ENCODE data around the gene HPCAL4.
A peak's percentile ranks its signal among the peaks of the same experiment; 100 is the strongest.

The HPCAL4 gene

DNA sequence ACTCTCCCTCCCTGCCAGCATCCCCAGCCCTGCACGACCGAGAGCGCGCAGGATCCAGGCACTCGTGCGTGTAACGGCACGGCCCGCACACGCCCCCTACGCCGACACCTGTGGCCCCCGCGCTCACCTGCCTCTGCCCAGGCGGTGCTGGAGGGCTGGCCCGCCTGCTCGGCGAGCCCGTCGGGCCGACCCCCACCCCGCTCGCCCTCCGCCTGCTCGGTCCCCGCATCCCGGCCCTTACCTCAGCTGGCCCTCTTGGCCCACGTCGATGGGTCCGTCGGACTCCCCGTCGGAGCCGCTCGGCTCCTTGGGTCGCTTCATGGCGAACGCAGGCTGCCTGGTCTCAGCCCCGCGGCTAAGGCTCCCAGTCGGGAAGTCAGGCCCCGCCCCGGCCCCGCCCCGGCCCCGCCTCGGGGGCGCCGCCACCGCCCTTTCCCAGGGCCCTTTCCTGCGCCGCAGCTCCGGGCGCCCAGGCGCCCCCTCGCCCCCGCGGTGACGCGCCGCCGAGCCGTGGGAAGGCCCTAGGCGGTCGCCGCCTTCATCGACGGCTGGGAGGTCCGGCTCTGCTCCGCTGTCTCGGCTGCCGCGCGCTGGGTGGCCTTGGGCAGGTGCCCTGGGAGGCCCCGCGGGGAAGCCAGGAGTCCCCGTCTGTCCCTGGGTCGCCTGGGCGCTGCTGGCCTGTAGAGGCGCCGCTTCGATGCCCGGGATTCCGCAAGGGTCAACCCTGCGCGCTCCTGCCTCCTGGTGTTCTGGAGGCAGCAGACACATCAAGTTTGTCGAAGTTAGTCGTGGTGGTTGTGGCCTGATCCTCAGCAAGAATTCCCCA is 51.7 kb downstream of the HPCAL4 start, which contains the start of gene HEYL:
Gene HEYL (minus strand): TSS at position 339 of the 826 bp plus-strand sequence. CDS start 18 bp downstream, at position 321.
- peak; percentile 79 for ATAC-seq
- H3K4me1 Mint-ChIP-seq, result no peaks in the 10 kb centered on the region
- H3K27me3 Mint-ChIP-seq, result peaks cover 36% of the 10 kb centered on the region
- H3K36me3 Mint-ChIP-seq, result no peaks in the 10 kb centered on the region
- H3K27ac Mint-ChIP-seq, result no peak within 1 kb of the TSS
- H3K9me3 Mint-ChIP-seq, result peaks cover 2% of the 10 kb centered on the region
- peak within 1 kb of the TSS; percentile 53 for H3K4me3 Mint-ChIP-seq

DNA sequence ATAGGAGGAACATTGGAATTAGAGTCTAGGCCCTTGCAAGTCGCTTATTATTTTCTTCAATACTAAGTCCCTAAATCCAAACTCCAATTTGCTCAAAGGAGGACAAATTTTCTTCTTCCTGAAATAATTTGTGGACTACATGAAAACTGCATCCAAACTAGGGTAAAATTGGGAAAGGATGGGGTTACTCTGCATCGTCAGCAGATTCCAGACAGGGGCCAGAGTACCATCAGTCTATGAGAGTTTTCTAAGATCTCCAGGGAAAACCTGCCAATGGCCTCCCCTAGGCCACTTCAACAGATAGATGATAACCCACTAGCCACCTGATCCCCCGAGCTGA is 52.3 kb downstream of the HPCAL4 start:
- Mint-ChIP-seq H3K27ac (no peak overlapping the region), H3K4me1 (no peaks in the 10 kb centered on the region), H3K27me3 (peaks cover 42% of the 10 kb centered on the region)

DNA sequence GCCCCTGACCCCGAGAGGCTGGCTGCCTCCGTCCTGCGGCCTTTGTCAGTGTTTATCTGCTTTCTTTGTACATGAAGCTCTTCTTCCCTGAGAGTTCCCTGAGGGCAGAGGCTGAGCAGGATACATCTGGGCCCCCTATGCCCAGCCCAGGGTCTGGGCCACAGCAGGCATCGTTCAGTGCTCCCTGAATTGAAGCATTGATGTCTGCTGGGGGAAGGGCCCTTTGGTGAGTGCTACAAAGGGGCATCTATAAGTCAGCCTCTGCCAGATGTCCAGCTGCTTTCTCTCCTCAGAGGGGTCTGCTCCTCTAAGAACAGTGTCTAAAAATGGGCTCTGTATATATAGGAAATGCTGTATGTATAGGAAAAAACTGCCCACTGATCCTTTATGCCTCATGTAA is 53.9 kb downstream of the HPCAL4 start:
- Mint-ChIP-seq H3K36me3 (no peaks in the 10 kb centered on the region), H3K9me3 (no peaks in the 10 kb centered on the region), H3K27me3 (peaks cover 50% of the 10 kb centered on the region), H3K4me3 (no peak overlapping the region), H3K27ac (no peak overlapping the region), H3K4me1 (no peaks in the 10 kb centered on the region)
- ATAC-seq, result no peak

More for the DNA sequence above, 52.3 kb downstream of the HPCAL4 start:
- Mint-ChIP-seq H3K36me3 (no peaks in the 10 kb centered on the region), H3K9me3 (peaks cover 2% of the 10 kb centered on the region), H3K4me3 (peak overlapping the region; percentile 32)
- ATAC-seq, result no peak

DNA sequence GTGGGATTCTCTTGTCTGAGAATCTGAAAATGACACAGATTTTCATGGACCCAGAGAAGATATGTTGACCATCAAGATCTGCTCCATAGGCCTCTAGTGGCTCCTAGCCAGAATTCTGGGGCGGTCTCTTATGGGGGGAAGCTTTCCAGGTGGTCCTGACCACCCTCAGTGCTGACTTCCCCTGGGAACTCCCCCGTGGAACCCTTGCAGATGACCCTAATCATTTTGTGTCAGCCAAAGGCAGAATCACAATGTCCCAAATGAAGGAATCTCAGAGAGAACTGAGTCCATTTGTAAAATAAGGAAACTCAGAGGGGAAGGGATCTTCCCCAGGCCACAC is 55.4 kb downstream of the HPCAL4 start:
- H3K27ac Mint-ChIP-seq, result no peak overlapping the region
- H3K4me3 Mint-ChIP-seq, result no peak overlapping the region
- peaks cover 50% of the 10 kb centered on the region for H3K27me3 Mint-ChIP-seq
- H3K9me3 Mint-ChIP-seq, result no peaks in the 10 kb centered on the region
- no peaks in the 10 kb centered on the region for H3K36me3 Mint-ChIP-seq
- ATAC-seq, result no peak
- H3K4me1 Mint-ChIP-seq, result no peaks in the 10 kb centered on the region

DNA sequence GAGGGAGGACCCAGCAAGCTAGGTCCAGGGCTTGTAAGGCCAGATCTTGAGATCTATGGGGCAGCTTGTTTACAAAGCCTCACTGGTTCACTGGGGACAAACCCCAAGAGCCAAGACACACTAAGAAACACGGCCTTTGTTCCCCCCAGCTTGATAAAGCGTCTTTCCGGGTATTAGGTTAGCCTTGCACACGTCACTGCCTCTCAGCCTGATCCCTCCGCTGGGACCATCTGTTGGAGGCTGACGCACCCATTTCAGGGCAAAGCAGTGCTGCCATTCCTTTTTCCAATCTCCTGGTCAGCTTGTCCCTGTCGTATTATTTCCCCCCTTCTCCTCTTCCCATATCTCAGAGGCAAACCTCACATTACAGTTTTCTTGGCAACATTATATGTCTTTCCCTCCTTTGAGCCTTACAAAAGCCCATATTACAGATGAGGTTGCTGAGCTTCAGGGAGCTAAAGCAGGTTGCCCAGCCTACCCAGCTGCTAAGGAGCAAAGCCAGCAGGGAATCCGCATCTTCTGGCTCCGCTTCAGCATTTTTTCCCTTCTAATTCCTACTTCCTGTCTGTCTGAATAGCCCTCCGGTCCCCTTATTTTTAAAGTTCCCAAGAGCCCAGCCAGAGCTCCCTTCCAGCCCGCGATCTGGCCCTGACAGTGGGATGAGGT is 55.9 kb downstream of the HPCAL4 start:
- Mint-ChIP-seq H3K27me3 (peaks cover 50% of the 10 kb centered on the region), H3K36me3 (no peaks in the 10 kb centered on the region), H3K9me3 (no peaks in the 10 kb centered on the region), H3K4me3 (no peak overlapping the region), H3K27ac (no peak overlapping the region), H3K4me1 (no peaks in the 10 kb centered on the region)
- ATAC-seq, result no peak

DNA sequence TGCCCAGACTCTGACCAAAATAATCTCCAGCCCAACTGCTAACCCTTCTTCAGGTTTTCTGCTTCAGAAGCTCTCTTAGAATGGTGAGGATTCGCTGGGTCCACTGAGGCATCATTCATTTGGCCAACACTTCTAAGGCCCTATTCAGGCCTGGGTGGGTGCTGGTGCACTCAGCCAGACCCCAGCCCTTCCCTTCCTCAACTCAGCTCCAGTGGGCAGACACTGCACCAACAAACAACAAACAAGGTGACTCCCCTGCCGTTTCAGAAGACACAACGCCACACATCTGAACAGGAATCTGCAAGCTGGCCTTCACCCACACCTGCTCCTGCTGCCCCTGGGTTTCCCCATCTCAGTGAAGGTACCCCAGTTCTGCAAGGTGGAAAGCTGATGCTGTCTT is 57.8 kb downstream of the HPCAL4 start:
- no peaks in the 10 kb centered on the region for H3K9me3 Mint-ChIP-seq
- peaks cover 50% of the 10 kb centered on the region for H3K27me3 Mint-ChIP-seq
- H3K4me1 Mint-ChIP-seq, result no peaks in the 10 kb centered on the region
- no peak overlapping the region for H3K27ac Mint-ChIP-seq
- no peak overlapping the region for H3K4me3 Mint-ChIP-seq
- no peaks in the 10 kb centered on the region for H3K36me3 Mint-ChIP-seq
- no peak for ATAC-seq

DNA sequence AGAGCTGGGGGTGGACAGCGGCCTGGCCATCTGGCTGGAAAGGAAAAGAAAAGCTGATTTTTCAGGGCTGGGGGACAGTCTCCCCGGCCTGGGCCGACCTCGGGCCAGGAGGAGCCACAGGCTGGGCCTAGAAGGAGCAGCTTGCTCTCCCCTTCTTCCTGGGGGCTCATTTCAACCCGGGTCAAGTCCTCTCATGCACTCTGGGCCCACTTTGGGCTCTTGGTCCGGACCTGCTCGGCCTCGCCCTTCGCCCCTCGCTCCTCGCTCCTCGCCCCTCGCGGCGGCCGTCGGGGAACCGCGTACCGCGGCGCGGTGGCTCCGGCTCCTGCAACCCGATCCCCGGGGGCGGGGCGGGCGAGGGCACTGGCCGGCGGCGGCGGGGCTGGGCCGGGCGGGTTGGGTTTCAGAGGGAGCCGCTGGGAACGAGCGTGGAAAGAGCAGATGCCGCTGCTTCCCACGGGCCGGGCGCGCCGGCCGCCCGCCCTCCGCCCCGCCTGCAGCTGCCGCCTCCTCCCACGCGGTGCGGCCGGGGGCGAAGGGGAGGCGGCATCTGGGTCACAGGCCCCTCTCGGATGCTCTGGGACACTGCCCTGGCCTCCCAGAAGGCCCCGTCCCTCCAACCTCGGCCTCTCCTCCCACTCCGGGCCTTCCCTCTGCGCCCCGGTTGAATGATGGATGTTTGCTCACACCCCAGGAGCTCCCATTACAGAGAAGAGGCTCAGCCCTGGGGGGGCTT is 58.4 kb downstream of the HPCAL4 start:
- peak; percentile 26 for ATAC-seq
- Mint-ChIP-seq H3K4me3 (no peak overlapping the region), H3K9me3 (no peaks in the 10 kb centered on the region), H3K27me3 (peaks cover 47% of the 10 kb centered on the region), H3K27ac (no peak overlapping the region), H3K36me3 (no peaks in the 10 kb centered on the region), H3K4me1 (no peaks in the 10 kb centered on the region)

DNA sequence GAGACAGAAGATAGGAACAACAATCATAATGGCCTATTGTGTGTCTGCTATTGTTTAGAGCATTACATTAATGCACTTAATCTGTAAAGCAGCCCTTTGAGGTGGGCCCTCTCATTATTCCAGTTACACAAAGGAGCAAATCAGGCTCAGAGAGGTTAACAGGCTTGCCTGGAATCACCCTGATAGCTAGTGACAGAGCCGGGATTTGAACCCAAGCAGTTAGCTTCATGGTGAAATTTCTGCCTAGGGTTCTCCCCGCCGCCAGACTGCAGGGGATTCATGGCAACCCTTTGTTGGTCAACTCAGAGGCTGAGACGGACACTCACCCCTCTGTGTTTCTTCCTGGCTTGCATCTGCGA is 58.9 kb downstream of the HPCAL4 start:
- H3K27me3 Mint-ChIP-seq, result peaks cover 42% of the 10 kb centered on the region
- no peaks in the 10 kb centered on the region for H3K36me3 Mint-ChIP-seq
- no peak overlapping the region for H3K27ac Mint-ChIP-seq
- H3K9me3 Mint-ChIP-seq, result no peaks in the 10 kb centered on the region
- no peak for ATAC-seq
- no peak overlapping the region for H3K4me3 Mint-ChIP-seq
- H3K4me1 Mint-ChIP-seq, result no peaks in the 10 kb centered on the region

DNA sequence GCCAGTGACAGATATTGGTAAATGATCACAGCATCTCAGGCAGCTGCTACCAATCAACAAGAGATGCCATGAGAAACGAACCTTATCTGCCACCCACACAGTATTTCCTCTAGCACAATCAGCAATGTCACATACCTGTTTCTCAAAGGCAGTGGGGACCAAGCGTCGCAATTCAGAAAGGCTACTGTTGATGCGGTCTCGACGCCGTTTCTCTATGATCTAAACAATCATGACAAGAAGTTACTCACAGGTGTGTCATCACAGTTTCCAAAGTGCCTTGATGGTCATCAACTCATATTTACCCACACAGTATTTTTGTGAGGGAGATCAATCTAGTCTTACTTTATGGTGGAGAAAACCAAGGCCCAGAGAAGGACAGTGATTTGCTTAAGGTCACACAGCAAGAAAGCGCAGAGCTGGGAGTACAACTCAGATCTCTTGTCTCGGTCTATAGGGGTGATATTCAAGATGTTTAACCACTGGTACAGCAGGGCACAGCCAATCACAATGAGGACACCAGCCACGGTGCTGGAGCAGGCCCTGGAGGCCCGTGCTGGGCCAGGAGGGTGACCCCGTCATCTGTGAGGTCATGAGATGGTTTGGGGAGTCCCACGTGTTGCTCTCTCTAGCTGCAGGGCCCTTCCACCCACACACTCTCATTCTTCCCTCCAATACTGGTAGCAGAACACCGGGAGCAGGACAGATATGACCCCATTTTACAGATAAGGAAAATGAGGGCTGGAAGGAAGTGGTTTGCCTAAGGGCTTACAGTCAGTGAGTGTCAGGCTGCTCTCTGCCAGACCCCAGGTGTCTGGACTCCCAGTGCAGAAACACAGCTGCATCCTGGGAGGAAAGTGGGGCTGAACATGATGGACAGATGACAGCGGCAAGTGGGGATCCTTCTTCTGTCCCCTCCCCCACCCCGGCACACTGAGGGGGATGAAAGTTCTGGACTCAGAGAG is 59.6 kb downstream of the HPCAL4 start:
- ATAC-seq, result no peak
- Mint-ChIP-seq H3K27ac (no peak overlapping the region), H3K4me1 (no peaks in the 10 kb centered on the region), H3K36me3 (no peaks in the 10 kb centered on the region), H3K9me3 (no peaks in the 10 kb centered on the region), H3K27me3 (peaks cover 35% of the 10 kb centered on the region), H3K4me3 (no peak overlapping the region)

DNA sequence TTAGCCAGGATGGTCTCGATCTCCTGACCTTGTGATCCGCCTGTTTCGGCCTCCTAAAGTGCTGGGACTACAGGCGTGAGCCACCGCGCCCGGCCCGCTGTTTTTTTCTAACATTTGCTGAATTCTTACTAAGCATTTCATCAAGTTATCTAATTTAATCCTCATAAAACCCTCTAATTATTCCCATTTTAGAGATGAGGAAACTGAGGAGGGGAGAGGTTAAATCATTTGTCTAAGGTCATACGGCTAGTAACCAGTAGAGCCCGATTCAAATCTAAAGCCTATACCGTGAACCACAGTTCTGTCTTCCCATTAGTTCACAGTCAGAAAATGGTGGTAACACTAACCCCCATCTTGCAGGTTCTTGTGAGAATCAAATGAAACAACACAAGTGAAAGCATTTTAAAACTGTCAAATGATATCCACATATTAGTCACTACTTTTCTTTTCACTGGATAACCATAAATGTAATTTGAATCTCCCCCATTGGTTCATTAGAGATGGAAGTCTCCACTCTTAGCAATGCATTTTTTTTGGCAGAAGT is 62.4 kb downstream of the HPCAL4 start:
- H3K4me3 Mint-ChIP-seq, result no peak overlapping the region
- H3K27ac Mint-ChIP-seq, result no peak overlapping the region
- peaks cover 28% of the 10 kb centered on the region for H3K27me3 Mint-ChIP-seq
- ATAC-seq, result no peak
- no peaks in the 10 kb centered on the region for H3K9me3 Mint-ChIP-seq
- no peaks in the 10 kb centered on the region for H3K36me3 Mint-ChIP-seq
- H3K4me1 Mint-ChIP-seq, result no peaks in the 10 kb centered on the region
